Stimulated activated CD8-positive, alpha-beta memory T cell treated with anti-CD3 and anti-CD28 coated beads, Interleukin-15, amount 100 ng/mL, for 48 hours (primary cell): Measurements from ENCODE around the gene VAMP4.

ENCODE experiments used
- DNase-seq, 2 donors: peaks; one replicate each; pipeline ENCODE4 v3.0.0-alpha.2; 2020; ENCODE audit warnings: low read depth in 2 of 2

VAMP4 gene

GRCh38 chr1:171652234-171652822 is 89.5 kb downstream of the VAMP4 start, which contains the start of gene MYOC:
MYOC (minus strand) TSS chr1:171652688; CDS start chr1:171652611, 77 bp downstream.
- DNase-seq: no peak
